HG03060 (cell line): Measurements from ENCODE around the gene SETBP1.
A peak's percentile ranks its signal among the peaks of the same experiment; 100 is the strongest.

Experiments
- ATAC-seq: cut with Tn5 transposase; IDR thresholded peaks from one replicate; pipeline ENCODE4 v1.9.1; 2021; ENCODE audit warnings: low read depth, moderate number of reproducible peaks; ENCODE audit not compliant: unreplicated experiment

SETBP1 gene

DNA sequence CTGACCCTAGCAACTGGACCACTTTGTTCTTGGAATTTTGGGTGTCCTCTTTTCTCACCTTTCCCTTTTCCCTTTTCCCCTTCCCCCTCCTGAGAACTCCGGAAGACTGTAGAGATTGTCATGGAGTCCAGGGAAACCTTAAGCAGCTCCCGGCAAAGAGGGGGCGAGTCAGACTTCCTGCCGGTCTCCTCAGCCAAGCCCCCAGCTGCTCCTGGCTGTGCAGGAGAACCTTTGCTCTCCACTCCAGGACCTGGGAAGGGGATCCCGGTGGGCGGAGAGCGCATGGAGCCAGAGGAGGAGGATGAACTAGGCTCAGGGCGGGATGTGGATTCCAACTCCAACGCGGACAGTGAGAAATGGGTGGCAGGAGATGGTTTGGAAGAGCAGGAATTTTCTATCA, 20.5 kb downstream of the SETBP1 start:
- ATAC-seq: no peak

DNA sequence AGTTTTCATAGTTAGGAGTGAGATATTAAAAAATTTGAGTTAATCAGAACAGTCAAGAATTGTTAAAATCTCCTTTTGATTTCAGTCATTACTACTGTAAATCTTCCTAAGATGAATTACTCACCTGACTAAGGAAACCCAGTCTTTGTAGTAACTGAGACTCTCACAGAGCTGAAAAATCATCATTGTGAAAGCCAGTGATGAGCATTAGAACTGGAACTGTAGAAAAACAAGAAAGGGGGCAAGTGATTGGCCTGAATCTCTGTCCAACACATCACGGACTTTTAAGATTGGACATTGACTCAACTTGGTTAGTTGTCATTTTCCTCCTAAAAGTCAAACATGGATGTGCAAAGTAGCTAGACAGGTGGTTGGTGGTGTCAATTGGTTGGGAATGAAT, 21.9 kb downstream of the SETBP1 start:
- no peak for ATAC-seq

- ATAC-seq: no peak
Measured at GRCh38 chr18:44704135-44704789, 23.6 kb downstream of the SETBP1 start.

DNA sequence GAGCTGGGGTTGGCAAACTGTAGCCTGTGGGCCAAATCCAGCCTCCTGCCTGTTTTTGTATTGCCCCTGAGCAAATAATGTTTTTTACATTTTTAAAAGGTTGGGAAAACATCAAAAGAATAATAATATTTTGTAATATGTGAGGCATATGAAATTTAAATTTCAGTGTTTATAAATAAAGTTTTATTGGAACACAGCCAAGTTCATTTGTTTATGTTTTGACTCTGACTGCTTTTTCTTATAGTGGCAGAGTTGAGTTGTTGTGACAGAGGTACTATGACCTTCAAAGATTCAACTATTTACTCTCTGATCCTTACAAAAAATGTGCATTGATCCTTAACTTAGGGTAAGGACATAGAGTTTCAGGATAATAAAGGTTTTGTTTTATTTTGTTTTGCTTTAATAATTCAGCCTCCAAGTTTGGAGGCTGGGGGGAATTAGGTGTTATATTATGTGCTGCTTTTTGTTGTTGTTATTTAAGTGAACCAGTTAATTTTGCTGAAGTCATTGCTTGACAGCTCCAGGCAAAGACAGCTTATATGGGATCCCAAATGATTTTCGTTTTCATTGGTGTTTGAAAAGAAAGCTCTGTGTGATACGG, 24.5 kb downstream of the SETBP1 start:
- ATAC-seq: no peak

DNA sequence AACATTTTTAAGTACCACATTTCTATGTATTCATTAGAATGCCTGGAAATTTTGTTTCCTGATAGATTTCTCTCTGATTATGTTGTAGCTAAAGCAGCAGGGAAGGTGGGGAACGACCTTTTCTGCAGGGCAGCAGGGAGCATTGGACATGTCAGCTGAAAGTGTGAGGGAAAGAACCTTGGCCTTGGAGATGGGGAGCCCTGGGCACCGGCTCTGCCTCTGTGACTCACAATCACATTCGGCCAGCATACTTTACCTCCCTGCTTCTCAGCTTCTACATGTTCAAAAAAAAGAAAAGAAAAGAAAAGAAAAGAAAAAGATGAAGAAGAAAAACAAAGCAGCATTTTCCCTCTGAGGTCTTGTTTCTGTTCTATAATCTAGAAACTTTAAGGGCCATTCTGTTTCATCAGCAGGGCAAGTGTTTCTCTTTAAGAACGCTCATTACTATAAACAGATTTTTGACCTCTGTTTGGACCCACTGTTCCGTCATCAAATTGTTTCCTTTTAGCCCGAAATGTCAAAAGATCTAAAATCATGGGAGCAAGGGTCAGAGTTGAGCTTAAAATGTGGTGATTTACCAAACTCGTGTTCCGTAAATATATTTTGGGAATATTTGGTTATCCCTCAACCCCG, 27.9 kb downstream of the SETBP1 start:
- no peak for ATAC-seq

GRCh38 chr18:44709307-44710126, 28.8 kb downstream of the SETBP1 start:
- ATAC-seq: peak; percentile 90

GRCh38 chr18:44710931-44711330, 30.2 kb downstream of the SETBP1 start:
- no peak for ATAC-seq

DNA sequence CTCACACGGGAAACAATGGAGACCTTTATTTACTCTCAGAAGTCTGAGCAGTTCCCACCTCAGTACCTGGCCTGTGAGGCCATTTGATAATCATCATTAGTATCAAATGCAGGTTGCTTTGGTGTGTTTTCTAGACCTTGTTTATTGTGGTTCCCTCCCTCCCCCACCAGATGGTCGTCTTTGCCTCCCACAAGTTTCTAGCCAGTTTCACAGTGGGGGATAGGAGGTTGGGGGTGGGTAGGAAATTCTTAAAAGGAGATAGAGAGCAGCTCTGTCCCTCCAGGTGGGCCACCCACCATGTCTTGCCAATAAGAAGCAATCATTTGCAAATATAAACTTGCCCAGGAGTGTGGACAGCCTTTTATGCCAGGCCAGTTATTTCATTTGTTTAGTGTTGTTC, 31.3 kb downstream of the SETBP1 start:
- no peak for ATAC-seq

DNA sequence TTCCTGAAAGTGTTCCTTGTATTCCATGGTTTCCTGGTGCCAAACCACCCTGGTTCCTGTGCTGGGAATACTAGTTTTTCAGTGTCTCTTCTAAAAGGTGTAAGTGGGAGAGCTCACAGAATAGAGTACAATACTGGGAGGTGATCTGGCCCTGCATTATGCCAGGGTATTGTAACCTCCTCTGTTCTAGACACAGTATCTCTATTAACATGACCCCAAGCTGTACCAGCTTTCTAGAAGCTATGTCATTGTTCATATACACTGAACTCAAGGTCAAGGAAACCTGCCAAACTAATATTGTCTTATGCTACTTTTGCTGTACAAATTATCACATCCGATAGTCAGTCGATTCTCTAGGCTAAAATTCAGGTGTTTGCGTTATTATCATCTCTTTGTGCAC, 32.7 kb downstream of the SETBP1 start:
- ATAC-seq: no peak

DNA sequence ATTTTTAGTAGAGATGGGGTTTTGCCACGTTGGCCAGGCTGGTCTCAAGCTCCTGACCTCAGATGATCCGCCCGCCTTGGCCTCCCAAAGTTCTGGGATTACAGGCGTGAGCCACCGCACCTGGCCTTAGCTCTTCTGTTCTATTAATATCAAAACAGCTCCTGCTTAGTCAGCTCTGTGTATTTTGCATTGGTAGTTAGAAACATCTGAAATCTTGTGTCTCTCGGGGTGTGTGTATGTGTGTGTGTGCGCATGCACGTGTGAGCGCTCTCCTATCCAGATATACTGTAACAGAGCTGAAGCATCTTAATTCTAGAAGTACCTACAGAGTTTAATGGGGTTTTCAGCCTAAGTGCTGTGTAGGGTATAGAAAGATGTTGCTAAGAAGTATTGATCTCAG, 33.7 kb downstream of the SETBP1 start:
- ATAC-seq: no peak

DNA sequence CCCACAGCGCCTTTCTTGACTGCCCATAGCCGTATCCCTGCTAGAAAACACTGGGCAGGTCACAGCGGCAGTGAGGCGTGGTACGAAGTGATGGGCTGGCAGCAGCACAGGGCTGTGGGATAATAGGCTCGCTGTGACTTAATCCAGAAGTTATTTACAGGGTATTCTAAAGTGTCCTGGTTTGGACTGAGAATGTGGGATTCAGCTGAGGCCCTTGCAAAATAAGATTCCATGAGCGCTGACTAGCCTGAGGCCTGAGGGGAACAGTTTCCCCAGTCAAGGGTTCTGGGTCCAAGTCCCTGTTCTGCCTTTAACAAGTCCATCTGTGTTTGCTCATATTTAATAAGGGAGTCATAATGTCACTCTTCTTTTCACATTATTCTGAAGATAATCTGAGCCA, 34.6 kb downstream of the SETBP1 start:
- ATAC-seq: no peak

GRCh38 chr18:44715842-44716241, 35.2 kb downstream of the SETBP1 start:
- no peak for ATAC-seq

- ATAC-seq: no peak
Measured at GRCh38 chr18:44716697-44717163, 36.0 kb downstream of the SETBP1 start.

DNA sequence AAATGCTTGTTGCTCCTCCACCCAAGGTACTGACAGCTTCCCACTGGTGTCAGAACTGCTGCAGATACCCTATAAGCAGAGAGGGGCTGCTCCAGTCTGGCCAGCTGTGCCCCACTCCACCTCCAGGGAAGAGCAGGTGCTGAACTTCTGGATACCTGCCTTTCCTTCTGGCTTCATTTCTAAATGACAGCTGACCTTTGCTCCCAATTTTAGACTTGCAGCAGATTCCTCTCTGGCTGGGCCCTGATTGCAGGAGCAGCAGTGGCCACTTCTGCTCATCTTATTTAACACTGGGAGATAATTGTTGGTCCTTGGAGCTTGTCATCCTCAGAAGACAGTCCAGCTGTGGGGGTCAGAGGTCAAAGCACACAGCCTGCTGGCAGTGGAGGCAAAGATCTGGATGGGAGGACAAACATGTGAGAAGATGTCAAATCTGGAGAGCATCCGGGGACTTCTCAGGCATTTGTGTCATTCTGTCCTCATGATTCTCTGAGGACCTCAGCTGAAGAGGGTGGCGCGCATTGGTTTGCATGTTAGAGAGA, 38.9 kb downstream of the SETBP1 start:
- ATAC-seq: no peak

- peak; percentile 30 for ATAC-seq
Measured at GRCh38 chr18:44721748-44722147, 41.1 kb downstream of the SETBP1 start.

GRCh38 chr18:44723411-44723810, 42.7 kb downstream of the SETBP1 start:
- peak; percentile 26 for ATAC-seq

DNA sequence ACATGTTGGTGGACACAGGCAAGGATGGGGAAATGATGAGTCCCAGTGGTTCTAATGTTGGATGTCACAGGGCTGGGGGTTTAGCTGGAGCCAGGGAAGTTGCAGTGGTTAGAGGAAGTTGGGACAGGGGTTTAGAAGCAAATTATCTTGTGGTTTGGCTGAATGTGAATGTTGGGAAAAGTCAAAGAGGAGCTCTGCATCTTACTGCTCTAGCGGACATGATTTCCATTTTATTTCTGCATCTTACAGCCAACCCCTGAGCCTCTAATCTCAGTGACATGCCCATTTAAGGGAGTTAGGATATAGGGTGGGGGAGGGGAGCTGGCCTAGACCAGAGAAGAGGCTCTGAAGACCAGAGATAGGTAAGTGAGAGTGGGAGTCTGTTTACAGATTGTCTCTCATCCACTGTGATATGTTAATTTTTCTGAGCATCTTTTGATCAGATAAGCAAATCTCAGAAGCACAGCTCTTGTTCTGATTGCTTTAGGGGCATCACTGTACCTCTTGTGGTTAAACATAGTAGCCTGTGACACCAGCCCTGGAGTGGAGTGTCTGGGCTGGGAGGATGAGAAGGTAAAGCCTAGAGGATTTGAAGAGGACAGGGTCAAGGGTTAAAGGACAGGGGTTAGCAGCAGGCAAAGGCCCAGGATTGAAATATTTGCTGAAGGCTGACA, 43.6 kb downstream of the SETBP1 start:
- no peak for ATAC-seq

DNA sequence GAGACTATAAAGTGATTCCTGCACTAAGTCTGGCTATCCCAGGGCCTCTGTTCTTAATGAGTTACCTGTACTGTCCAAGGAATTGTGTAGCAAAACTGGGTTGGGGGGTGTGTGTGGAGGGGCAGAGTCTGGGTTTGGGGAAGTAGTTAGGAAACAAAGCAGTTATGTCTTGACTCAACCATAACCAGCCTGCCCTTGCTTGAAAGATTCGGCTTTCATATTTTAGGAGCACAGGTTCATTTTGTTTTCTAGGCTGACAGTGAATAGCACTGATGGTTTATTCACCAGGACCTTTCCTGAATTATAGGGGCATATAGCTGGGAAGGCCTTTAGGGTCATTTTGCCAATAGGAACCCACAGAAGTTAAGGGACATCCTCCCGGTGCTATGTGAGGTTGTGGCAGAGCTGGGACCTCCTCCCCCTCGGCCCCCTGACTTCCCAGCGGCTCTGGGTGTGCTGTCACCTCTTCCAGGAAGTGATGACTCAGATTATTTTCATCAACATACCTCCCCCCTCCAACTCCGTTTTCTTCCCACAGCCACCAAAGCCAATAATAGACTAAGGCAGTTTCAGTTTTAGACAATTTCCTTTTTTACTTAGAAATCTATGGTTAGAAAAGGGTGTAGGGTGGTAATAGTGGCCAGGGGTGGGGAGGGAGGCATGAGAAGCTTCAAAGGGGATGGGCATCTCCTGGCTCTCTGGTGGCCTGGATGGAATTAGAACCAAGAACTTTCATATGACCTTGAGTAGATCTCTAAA, 44.8 kb downstream of the SETBP1 start:
- ATAC-seq: no peak

DNA sequence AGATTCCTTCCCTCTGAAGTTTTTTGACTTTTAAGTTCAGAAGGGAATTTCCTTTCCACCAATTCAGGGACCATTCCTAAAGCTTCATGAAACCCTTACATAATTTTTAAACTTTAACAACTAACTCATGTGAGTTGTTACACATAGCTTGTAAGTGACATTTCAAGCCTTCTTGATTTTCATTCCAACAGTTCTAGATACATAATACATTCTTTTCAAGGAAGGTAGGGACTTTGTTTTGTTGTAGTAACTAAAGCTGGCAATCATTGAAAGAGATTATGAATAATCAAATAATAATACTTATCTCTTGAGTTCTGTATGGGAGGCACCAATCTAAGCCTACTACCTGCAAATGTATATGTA, 45.4 kb downstream of the SETBP1 start:
- no peak for ATAC-seq

- no peak for ATAC-seq
Measured at GRCh38 chr18:44727291-44727690, 46.6 kb downstream of the SETBP1 start.
